GM08714 (cell line): ENCODE measurements around the gene MAGEB17.
"Not testable (repeated sequence)": the region's sequence is repeated elsewhere in the genome, so short reads cannot be mapped to it uniquely, and the experiment has no call there.

Experiments
- H3K4me3 ChIP-seq: fragments of 200-500 bp; sonication (Bioruptor generic); 2 replicates; pipeline ENCODE4 v1.5.1; 2014; ENCODE audit warnings: mild to moderate bottlenecking, low read length, inconsistent platforms
- ZNF274 ChIP-seq: IDR thresholded peaks from 2 replicates; pipeline ENCODE4 v1.6.1; 2012; ENCODE audit warnings: mild to moderate bottlenecking, low read depth, low read length

The MAGEB17 gene

GRCh38 chrX:16141422-16142245 is 25.6 kb upstream of the MAGEB17 start:
- TF ChIP-seq ZNF274 = no peak
- no peak overlapping the region for H3K4me3 ChIP-seq

GRCh38 chrX:16142246-16142558 is 25.1 kb upstream of the MAGEB17 start:
- no peak for TF ChIP-seq ZNF274
- H3K4me3 ChIP-seq = no peak overlapping the region

- TF ChIP-seq ZNF274 = no peak
- H3K4me3 ChIP-seq = no peak overlapping the region
Observed at GRCh38 chrX:16143968-16144367, 23.3 kb upstream of the MAGEB17 start.

- no peak overlapping the region for H3K4me3 ChIP-seq
Observed at GRCh38 chrX:16144420-16144819, 22.9 kb upstream of the MAGEB17 start.

GRCh38 chrX:16145093-16145492 is 22.2 kb upstream of the MAGEB17 start:
- not testable (repeated sequence) for H3K4me3 ChIP-seq

More at GRCh38 chrX:16144420-16144819, 22.9 kb upstream of the MAGEB17 start:
- no peak for TF ChIP-seq ZNF274

GRCh38 chrX:16145656-16146055 is 21.6 kb upstream of the MAGEB17 start:
- TF ChIP-seq ZNF274 = no peak
- no peak overlapping the region for H3K4me3 ChIP-seq

- TF ChIP-seq ZNF274 = no peak
Observed at GRCh38 chrX:16148896-16149295, 18.4 kb upstream of the MAGEB17 start.

GRCh38 chrX:16155581-16156096 is 11.6 kb upstream of the MAGEB17 start:
- no peak overlapping the region for H3K4me3 ChIP-seq
- no peak for TF ChIP-seq ZNF274

More at GRCh38 chrX:16148896-16149295, 18.4 kb upstream of the MAGEB17 start:
- H3K4me3 ChIP-seq = no peak overlapping the region

- TF ChIP-seq ZNF274 = no peak
- H3K4me3 ChIP-seq = no peak overlapping the region
Observed at GRCh38 chrX:16156692-16157331, 10.5 kb upstream of the MAGEB17 start.

- TF ChIP-seq ZNF274 = no peak
- H3K4me3 ChIP-seq = no peak overlapping the region
Observed at GRCh38 chrX:16160729-16161128, 6.6 kb upstream of the MAGEB17 start.

GRCh38 chrX:16161173-16161572 is 6.1 kb upstream of the MAGEB17 start:
- not testable (repeated sequence) for H3K4me3 ChIP-seq

GRCh38 chrX:16162391-16162790 is 4.9 kb upstream of the MAGEB17 start:
- no peak for TF ChIP-seq ZNF274

GRCh38 chrX:16164748-16165147 is 2.5 kb upstream of the MAGEB17 start:
- no peak overlapping the region for H3K4me3 ChIP-seq
- no peak for TF ChIP-seq ZNF274

More at GRCh38 chrX:16162391-16162790, 4.9 kb upstream of the MAGEB17 start:
- no peak overlapping the region for H3K4me3 ChIP-seq

GRCh38 chrX:16171039-16171438 is 3.8 kb downstream of the MAGEB17 start:
- TF ChIP-seq ZNF274 = no peak
- no peak overlapping the region for H3K4me3 ChIP-seq

- no peak overlapping the region for H3K4me3 ChIP-seq
- TF ChIP-seq ZNF274 = no peak
Observed at GRCh38 chrX:16171944-16172343, 4.7 kb downstream of the MAGEB17 start.

- H3K4me3 ChIP-seq = no peak overlapping the region
- no peak for TF ChIP-seq ZNF274
Observed at GRCh38 chrX:16172391-16172790, 5.1 kb downstream of the MAGEB17 start.
